ENCODE measurements around the gene TMEM135. TPM values are rescaled to one million over a fixed set of nuclear protein-coding genes. Genes with fewer than 3 reads are reported as not detected.
"Not testable (repeated sequence)": the region's sequence is repeated elsewhere in the genome, so short reads cannot be mapped to it uniquely, and the experiment has no call there.

Gene TMEM135
- total RNA-seq, 2 donors from 2014 or later: 25.9 to 26.9 TPM

GRCh38 chr11:87022254-87022653 is 15.5 kb upstream of the TMEM135 start:
- Histone ChIP-seq H3K4me1 (ENCODE audit: control insufficient read depth in 1 of 2, low read depth in 2 of 2) (peaks cover 0 to 15% of the 10 kb centered on the region in 2 donors), H3K9me3 (no peaks in the 10 kb centered on the region), H3K27me3 (replicated peaks; ENCODE audit: insufficient read depth) (no peaks in the 10 kb centered on the region), H3K27ac (no peak overlapping the region), H3K4me3 (no peak overlapping the region), H3K36me3 (no peaks in the 10 kb centered on the region)
- DNase-seq (ENCODE audit: low spot score) (no peak), ATAC-seq (ENCODE audit: insufficient number of reproducible peaks, low FRiP score, low read depth) (no peak)
- TF ChIP-seq CTCF (IDR thresholded peaks at IDR 0.05): no peak

GRCh38 chr11:87022738-87023137 is 15.0 kb upstream of the TMEM135 start:
- H3K9me3 ChIP-seq: no peaks in the 10 kb centered on the region
- no peaks in the 10 kb centered on the region for H3K36me3 ChIP-seq
- no peak overlapping the region for H3K4me3 ChIP-seq
- no peak for DNase-seq (ENCODE audit: low spot score)
- no peak for ATAC-seq (ENCODE audit: insufficient number of reproducible peaks, low FRiP score, low read depth)
- H3K27me3 ChIP-seq (replicated peaks; ENCODE audit: insufficient read depth): no peaks in the 10 kb centered on the region
- peaks cover 0 to 15% of the 10 kb centered on the region in 2 donors for H3K4me1 ChIP-seq (ENCODE audit: control insufficient read depth in 1 of 2, low read depth in 2 of 2)
- H3K27ac ChIP-seq: no peak overlapping the region
- TF ChIP-seq CTCF (IDR thresholded peaks at IDR 0.05): no peak

- H3K27me3 ChIP-seq (replicated peaks; ENCODE audit: insufficient read depth); ATAC-seq (ENCODE audit: insufficient number of reproducible peaks, low FRiP score, low read depth); H3K36me3 ChIP-seq; H3K4me3 ChIP-seq; H3K4me1 ChIP-seq (ENCODE audit: control insufficient read depth in 1 of 2, low read depth in 2 of 2); H3K9me3 ChIP-seq; H3K27ac ChIP-seq; DNase-seq (ENCODE audit: low spot score): not testable (repeated sequence)
These were observed 11.3 kb upstream of the TMEM135 start for GRCh38 chr11:87026415-87026814.

GRCh38 chr11:87030458-87031054 is 7.2 kb upstream of the TMEM135 start:
- ATAC-seq (ENCODE audit: insufficient number of reproducible peaks, low FRiP score, low read depth) (no peak), DNase-seq (ENCODE audit: low spot score) (no peak)
- H3K9me3 ChIP-seq: no peaks in the 10 kb centered on the region
- TF ChIP-seq CTCF (IDR thresholded peaks at IDR 0.05): no peak
- no peaks in the 10 kb centered on the region for H3K36me3 ChIP-seq
- H3K4me1 ChIP-seq (ENCODE audit: control insufficient read depth in 1 of 2, low read depth in 2 of 2): no peaks in the 10 kb centered on the region
- H3K4me3 ChIP-seq: no peak overlapping the region
- H3K27me3 ChIP-seq (replicated peaks; ENCODE audit: insufficient read depth): no peaks in the 10 kb centered on the region
- no peak overlapping the region for H3K27ac ChIP-seq

- H3K36me3 ChIP-seq: no peaks in the 10 kb centered on the region
- H3K4me3 ChIP-seq: no peak overlapping the region
- no peaks in the 10 kb centered on the region for H3K4me1 ChIP-seq (ENCODE audit: control insufficient read depth in 1 of 2, low read depth in 2 of 2)
- TF ChIP-seq CTCF (IDR thresholded peaks at IDR 0.05): no peak
- no peaks in the 10 kb centered on the region for H3K27me3 ChIP-seq (replicated peaks; ENCODE audit: insufficient read depth)
- H3K27ac ChIP-seq: no peak overlapping the region
- no peak for DNase-seq (ENCODE audit: low spot score)
- no peaks in the 10 kb centered on the region for H3K9me3 ChIP-seq
- ATAC-seq (ENCODE audit: insufficient number of reproducible peaks, low FRiP score, low read depth): no peak
These were observed 6.1 kb upstream of the TMEM135 start for GRCh38 chr11:87031433-87032170.
